ENCODE data around the gene UBR4. TPM values are rescaled to one million over a fixed set of nuclear protein-coding genes. Genes with fewer than 3 reads are reported as not detected.

UBR4 gene
- polyA plus RNA-seq, 1 experiment, result 80.0 TPM

- ChIA-PET POLR2A (no interaction called here), CTCF (no interaction called here)
- H3K4me3 ChIP-seq (ENCODE audit: low read depth, low read length), result no peak overlapping the region
- no peak for TF ChIP-seq CTCF (IDR thresholded peaks at IDR 0.05; ENCODE audit: insufficient read depth, low read depth, low read length)
- no peak for DNase-seq (ENCODE audit: low read depth)
- H3K36me3 ChIP-seq (ENCODE audit: control insufficient read depth, insufficient read depth, low read length), result no peaks in the 10 kb centered on the region
- H3K27me3 ChIP-seq (ENCODE audit: control insufficient read depth, insufficient read depth, low read length), result peaks cover 8% of the 10 kb centered on the region; the same call in 1 of the 2 replicates
Measured at GRCh38 chr1:19033926-19034680, 176.0 kb downstream of the UBR4 start.

- DNase-seq (ENCODE audit: low read depth), result no peak
- no peaks in the 10 kb centered on the region for H3K36me3 ChIP-seq (ENCODE audit: control insufficient read depth, insufficient read depth, low read length)
- ChIA-PET CTCF (no interaction called here), POLR2A (no interaction called here)
- peaks cover 3% of the 10 kb centered on the region; the same call in 1 of the 2 replicates for H3K27me3 ChIP-seq (ENCODE audit: control insufficient read depth, insufficient read depth, low read length)
- TF ChIP-seq CTCF (IDR thresholded peaks at IDR 0.05; ENCODE audit: insufficient read depth, low read depth, low read length), result no peak
- H3K4me3 ChIP-seq (ENCODE audit: low read depth, low read length), result no peak overlapping the region
Measured at GRCh38 chr1:19033515-19033839, 176.6 kb downstream of the UBR4 start.

- Histone ChIP-seq H3K27me3 (ENCODE audit: control insufficient read depth, insufficient read depth, low read length) (peaks cover 3% of the 10 kb centered on the region; the same call in 1 of the 2 replicates), H3K36me3 (ENCODE audit: control insufficient read depth, insufficient read depth, low read length) (no peaks in the 10 kb centered on the region), H3K4me3 (ENCODE audit: low read depth, low read length) (no peak overlapping the region)
- DNase-seq (ENCODE audit: low read depth), result no peak
- no peak for TF ChIP-seq CTCF (IDR thresholded peaks at IDR 0.05; ENCODE audit: insufficient read depth, low read depth, low read length)
- POLR2A ChIA-PET, result no interaction called here
- CTCF ChIA-PET, result interaction anchor here (0.8 to 0.9 kb wide), 2 partner anchors 22 to 34 kb away, joined by 3 to 4 read pairs; no protein-coding TSS in a partner anchor
Measured at GRCh38 chr1:19032701-19033514, 177.2 kb downstream of the UBR4 start.

- DNase-seq (ENCODE audit: low read depth), result no peak
- Histone ChIP-seq H3K4me3 (ENCODE audit: low read depth, low read length) (no peak overlapping the region), H3K36me3 (ENCODE audit: control insufficient read depth, insufficient read depth, low read length) (no peaks in the 10 kb centered on the region), H3K27me3 (ENCODE audit: control insufficient read depth, insufficient read depth, low read length) (0 out of 2 replicates have a peak, but pooled peaks cover 1% of the 10 kb centered on the region)
- TF ChIP-seq CTCF (IDR thresholded peaks at IDR 0.05; ENCODE audit: insufficient read depth, low read depth, low read length), result no peak
- POLR2A ChIA-PET, result no interaction called here
- CTCF ChIA-PET, result interaction anchor here (0.8 to 0.9 kb wide), 2 partner anchors 22 to 35 kb away, joined by 3 to 4 read pairs; no protein-coding TSS in a partner anchor
Measured at GRCh38 chr1:19032413-19032695, 177.7 kb downstream of the UBR4 start.

Data from BJ (cell line).